WI38 (cell line): ENCODE measurements around the gene ADAM15.

Experiments used
- H3K4me3 ChIP-seq: 2 replicates; pipeline ENCODE4 v1.5.1; 2011; ENCODE audit warnings: low read depth, mild to moderate bottlenecking, control low read depth, low read length
- CTCF ChIP-seq: IDR thresholded peaks from 2 replicates; pipeline ENCODE4 v1.5.1; 2012; ENCODE audit warnings: low read depth, mild to moderate bottlenecking, control low read depth, low read length

ADAM15 gene

GRCh38 chr1:155019377-155020245, 31.5 kb upstream of the ADAM15 start:
- no peak overlapping the region for H3K4me3 ChIP-seq
- no peak for TF ChIP-seq CTCF

- no peak overlapping the region for H3K4me3 ChIP-seq
- no peak for TF ChIP-seq CTCF
Measured at GRCh38 chr1:155022136-155022926, 28.8 kb upstream of the ADAM15 start.

GRCh38 chr1:155022927-155023236, 28.2 kb upstream of the ADAM15 start:
- no peak overlapping the region for H3K4me3 ChIP-seq
- TF ChIP-seq CTCF = no peak

- no peak for TF ChIP-seq CTCF
- no peak overlapping the region for H3K4me3 ChIP-seq
Measured at GRCh38 chr1:155023627-155024026, 27.5 kb upstream of the ADAM15 start.

GRCh38 chr1:155024315-155024714, 26.8 kb upstream of the ADAM15 start:
- H3K4me3 ChIP-seq = no peak overlapping the region
- no peak for TF ChIP-seq CTCF

GRCh38 chr1:155026154-155026553, 25.0 kb upstream of the ADAM15 start:
- no peak overlapping the region for H3K4me3 ChIP-seq
- no peak for TF ChIP-seq CTCF

- H3K4me3 ChIP-seq = no peak overlapping the region
- no peak for TF ChIP-seq CTCF
Measured at GRCh38 chr1:155026588-155026987, 24.5 kb upstream of the ADAM15 start.
